NCI-H2029 treated with DMSO at 0.1 percent for 48 hours (cell line): Measurements from ENCODE around the gene PEAK1.

Experiments
- DNase-seq: peaks from one replicate; lab custom pipeline; 2025; lab: John Stamatoyannopoulos, UW

Gene PEAK1

DNA sequence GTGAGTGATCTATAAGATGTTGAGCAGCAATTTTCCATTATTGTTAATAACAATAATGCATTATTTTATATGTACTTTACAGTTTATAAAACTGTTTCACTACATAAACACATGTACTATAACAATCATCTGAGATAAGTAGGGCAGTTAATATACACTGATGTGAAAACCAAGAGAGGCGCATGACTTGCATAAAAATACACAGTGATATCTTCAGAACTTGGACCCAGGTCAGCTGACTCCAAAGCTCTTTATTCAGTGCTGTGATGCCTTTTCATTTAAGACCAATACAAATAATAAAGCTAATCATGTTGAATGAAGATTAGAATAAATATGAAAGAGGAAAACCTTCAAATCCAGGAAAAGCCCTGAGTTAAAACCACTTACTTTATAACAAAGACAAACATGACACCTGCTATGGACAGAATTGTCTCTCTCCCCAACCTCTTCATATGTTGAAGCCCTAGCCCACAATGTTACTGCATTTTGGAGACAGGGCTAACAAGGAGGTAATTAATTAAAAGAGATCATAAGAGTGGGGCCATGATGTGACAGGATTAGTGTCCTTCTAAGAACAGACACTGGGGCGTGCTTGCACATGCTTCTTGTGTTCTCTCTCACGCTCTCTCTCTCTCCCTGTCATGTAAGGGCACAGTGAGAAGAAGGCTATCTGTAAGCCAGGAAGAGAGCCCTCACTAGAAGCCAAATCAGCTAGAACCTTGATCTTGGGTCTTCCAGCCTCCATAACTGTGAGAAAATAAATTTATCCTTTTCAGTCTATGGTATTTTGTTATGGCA is 293.2 kb downstream of the PEAK1 start:
- DNase-seq, result no peak

DNA sequence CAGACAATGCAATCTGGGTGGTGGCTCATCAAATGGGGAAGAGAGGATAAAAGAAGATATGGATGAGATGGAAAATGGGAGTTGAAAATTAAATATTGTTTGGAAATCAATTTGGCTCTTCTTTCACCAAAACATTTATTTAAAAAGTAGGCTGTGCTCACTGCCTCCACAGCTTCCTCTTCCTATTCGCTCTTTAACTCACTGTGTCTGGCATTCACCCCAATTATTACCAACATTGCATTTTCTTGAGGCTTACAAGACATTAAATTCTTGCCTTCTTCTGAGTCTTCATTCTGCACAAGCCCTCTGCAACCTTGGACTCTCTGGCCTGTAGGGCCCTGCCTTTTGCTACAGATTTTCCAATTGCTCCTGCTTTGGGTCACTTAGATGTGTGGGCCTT is 296.1 kb downstream of the PEAK1 start:
- DNase-seq, result no peak

DNA sequence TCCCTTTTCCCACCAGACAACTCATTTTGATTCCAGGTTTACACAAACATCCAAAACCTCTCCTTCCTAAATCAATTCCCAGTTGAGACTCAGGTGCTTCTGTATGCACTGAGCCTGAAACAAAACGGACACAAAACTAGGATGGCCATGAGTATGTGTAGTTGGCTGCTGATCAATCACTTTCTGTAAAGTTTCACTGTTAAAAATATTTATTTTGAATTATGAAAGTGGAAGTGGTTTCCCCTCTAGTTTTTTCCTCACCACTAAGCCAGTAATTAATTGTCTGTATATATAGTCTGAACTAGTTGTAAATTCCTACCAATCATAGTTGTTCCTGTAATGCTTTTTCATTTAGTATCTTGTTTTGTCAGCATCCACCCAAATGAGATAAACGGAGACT is 297.3 kb downstream of the PEAK1 start:
- no peak for DNase-seq

DNA sequence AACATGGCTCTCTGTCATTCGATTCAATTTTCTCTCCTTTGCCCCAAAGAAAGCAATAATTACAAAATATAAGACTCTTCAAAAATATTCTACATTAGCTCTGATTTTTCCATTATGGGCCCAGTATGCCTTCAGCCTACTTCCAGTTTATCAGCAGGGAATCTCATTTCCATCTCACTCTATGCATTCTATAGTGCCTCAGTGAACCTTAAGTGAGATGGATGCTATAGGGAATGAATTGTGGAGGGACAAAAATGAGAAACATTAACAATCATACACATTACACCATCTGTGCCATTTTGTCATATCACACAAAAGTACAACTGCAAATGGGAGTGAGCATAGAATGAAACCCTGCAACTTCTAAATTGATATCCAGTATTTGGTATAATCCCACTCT is 298.3 kb downstream of the PEAK1 start:
- no peak for DNase-seq

DNA sequence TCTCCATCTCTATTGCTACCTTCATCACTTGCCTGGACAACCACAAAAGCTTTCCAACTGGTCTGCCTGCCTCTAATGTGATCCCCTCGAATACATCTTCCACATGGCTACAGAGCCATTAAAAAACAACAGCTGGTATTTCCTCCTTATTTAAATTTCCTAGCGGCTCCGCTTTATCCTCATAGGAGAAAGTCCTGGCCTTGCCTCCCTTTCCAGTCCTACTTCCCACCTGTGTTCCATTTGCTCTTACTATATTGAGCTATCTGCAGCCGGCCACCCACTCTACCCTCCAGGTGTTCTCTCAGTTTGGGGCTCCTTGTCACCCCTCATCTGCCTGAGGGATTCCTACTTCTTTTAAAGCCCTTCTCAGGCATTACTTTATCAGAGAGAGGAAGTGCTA is 299.3 kb downstream of the PEAK1 start:
- no peak for DNase-seq

DNA sequence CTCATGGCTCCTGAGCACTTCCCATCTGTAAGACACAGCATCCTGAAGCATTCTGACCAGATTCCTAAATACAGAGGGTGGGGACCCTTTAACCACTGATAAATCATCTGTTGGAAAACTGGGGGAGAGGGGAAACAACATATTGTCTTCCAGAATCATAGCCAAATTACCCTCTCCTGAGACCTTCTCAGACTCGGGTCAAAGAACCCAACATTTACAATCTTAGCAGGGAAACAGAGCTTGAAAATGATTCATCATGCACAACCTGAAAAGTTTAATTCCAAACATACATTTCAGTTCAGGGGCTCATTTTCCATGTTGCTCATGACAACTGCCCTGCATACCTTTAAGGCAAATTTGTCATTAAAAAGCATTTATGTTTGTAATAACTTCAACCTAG is 300.5 kb downstream of the PEAK1 start:
- DNase-seq, result no peak

DNA sequence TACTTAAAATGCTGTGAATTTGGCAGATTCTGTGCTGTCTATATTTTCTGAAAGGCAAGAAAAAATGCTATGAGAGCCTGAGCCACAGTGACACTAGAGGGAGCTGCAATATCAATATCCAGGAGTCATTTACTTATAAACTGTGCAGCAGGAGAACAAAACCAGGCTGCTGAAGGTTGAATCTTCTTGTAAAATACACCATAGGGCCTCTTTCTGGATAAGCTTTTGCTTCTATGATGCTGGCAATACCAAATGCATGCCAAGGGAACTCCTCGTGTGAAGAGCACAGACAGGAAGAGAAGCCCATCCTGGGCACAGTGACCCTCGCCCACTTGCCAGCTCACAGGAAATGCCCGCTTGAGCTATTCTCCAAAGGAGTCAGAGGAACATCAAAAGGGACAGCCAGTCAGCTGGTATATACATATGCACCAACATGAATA is 301.0 kb downstream of the PEAK1 start:
- DNase-seq, result peak; percentile 36

DNA sequence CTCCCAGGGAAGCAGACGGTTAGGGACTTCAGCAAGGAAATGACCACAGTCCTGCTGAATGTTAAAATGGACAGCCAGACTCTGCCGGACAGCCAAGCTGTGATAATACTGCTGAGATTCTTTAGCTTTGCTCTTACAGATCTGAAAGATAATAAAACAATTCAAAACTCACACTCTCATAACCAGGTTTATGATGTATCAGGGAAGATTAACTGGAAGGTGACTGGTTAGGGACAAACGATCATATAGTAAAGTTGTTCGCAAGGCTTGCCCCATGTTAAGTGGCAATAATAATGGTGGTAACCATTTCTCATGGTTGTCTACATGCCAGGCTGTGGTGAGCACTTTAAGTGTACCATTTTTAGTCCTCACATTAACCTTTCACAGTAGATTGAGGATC is 304.7 kb downstream of the PEAK1 start:
- DNase-seq, result no peak

DNA sequence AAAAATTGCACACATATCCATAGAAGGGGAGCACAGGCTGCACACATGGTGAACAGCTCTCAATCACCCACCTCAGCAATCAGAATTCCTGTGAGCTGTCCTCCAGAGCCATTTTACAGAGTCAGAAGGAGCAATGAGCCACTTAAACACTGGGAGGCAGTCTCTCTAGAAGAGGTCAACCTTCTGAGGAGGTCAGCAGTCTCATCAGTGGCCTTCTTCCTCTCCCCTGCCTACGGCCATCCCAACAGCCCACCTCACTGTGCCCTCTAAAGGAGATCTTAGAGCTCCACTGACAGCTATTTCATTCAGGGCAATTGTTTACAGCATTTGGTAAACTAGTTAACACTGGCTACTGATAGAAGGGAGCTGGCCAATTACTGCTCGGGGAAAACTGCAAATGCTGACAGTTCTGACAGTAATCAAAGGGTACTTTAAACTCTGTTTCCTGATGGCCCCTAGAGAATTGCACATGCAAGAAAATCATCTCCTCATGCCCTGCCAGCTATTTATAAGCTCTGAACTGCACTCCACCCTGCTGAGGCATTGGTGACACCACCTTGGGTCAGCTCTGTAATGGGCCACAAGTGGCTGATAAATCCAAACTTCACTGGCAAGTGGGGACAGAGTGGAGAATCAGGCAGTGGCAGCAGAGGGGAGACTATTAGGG is 306.9 kb downstream of the PEAK1 start:
- DNase-seq, result no peak

DNA sequence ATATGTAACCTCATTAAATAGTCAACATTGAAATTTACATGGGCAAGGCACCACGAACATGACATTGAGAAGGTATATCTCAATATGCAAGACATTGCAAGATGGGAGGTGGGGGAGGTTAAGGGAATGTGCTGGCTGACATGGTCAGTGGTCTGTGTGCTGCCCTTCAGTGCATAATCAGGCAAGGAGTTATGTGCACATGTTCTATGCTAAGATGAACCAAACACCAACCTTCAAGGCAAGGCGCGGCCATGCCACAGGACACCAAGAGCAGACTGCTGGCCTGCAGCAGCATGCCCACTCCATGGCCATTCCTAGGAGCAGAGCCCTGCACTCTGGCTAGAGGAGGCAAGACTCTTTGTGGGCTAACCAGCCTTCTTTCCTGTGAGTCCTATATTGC is 308.1 kb downstream of the PEAK1 start:
- no peak for DNase-seq

DNA sequence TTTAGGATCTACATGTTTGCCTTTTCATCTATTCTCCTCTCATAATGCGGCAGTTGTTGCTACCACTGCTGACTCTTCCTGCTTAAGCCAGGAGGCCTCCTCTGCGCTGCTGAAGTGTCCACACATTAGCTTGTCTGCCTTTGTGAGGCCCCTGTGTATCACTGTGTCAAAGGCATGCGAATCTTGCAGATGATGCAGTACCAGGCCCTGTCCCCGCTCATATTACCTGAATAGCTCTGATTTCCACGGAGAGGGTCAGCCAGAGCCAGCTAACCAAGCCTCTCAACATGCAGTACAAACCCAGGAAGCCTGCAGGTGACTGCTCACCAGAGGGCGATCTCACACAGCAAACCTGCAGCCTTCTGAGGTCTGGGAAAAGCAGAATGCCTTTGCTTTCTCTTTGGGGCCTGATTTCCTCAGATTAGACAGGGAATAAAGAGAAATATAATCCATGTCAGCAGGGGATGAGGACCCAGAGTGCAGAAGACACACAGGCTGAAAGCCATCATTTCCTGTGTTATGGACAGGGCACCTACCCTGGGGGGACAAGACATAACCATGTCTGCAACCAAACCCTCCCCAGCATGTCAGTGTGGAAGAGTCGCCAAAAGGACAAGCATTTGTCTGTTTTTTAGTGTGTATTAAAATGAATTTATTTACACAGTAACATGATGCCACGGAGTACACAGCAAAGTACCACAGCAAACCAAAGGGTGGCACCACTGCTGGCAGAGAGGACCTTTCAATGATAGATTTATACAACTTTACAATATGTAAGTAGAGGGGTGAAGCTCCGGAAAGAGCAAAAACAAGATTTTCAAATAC is 312.2 kb downstream of the PEAK1 start:
- DNase-seq, result peak; percentile 10

DNA sequence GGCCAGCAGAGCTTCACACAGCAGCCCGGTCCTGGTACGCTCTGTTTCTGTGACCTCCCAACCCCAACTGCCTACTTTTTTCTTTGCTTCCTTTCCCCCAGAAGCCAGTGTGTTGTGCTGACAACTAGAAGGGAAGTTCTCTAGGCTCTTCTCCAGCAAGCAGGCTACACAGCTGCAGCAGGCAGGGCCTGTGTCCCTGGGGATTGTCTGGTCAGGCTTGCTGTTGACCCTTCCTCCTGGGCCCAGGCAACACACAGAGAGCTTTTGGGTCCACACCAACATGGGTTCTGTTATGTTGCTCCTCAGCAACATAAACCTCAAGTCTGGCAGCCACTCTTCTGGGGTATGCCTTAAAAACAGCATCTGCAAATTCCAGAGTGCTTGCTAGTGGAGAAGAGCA is 312.8 kb downstream of the PEAK1 start:
- no peak for DNase-seq

DNA sequence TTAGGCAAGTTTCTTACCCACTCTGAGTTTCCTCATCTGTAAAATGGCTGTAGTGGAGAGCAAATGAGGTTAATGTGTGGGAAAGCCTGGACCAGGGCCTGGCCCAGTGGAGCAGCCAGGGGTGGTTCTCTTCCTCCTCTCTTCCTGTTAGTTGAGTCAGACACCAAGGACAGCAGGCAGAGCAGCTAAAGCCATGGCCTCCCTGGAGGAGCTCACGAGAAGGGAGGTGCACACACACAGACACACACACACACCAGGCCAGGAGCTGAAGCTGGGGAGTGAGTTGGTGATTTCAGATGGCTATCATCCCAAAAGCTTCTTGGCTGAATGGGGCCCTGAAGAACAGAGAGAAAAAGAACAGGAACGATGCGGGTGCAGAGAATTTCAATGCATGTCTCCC is 315.7 kb downstream of the PEAK1 start:
- no peak for DNase-seq

DNA sequence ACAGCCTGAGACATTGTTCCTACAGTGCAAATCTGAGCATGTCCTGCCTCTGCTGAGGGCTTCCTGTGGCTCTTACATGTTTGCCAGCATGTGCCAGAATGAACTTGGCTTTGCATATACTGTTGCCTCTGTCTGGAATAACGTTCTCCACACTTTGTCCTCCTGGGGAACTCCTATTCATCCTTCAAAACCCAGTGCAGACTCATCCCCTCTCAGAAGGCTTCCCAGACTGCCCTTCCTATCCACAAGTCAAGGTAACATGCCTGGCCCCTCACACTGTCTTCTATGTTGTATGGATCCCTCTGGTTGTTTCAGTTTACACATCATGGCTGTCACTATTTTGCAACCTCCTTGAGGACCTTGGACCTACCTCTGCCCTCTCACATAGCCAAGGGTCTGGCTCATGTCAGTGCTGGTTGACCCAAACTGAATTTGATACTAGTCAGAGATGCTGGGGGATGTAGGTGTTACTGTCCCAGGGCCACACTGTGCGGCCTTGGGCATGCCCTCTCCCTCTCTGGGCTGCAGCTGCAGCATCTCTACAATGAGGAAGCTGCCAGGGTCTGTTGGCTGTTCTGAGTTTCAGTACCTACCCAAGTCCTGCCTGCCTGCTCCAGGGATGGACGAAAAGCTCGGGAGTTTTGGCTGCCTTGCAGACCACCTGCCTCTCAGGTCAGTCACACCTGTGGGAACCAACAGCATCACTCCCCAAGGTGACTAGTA is 320.0 kb downstream of the PEAK1 start:
- no peak for DNase-seq

DNA sequence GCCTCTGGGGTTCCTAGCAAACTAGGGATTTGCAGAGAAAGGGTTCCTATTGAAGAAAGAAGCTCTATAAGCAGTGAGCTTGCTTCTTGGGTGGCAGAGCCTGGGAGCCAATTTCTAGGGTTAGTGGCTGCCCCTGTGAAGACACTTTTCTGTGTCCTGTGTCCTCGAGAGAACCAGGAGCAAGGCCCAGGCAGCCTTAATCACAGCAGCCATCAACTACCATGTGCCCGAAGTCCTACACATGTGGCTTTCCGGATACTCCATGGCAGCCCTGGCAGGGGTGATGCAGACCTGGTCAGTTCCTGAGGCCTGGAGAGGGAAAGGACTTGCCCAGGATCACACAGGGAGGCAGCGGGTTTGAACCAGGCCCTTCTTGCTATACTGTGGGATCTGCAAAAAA is 321.3 kb downstream of the PEAK1 start:
- no peak for DNase-seq

DNA sequence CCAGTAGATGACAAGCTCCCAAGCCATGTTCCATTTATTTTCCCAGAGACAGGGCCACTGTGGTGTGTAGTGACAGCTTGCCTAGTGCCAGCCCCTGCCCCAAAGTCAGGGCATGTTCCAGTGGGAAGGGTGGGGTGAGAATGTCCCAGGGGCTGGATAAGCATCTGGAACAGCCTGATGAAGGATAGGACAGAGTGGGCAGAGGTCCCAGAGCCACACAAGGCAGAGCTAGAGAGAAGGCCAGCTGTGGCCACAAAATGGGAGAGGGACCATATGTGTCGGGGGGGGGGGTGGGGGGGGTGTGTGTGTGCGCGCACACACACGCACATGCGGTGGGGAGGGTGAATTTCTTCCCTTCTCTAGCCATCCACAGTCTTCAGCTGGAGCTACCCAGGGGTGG is 322.0 kb downstream of the PEAK1 start:
- no peak for DNase-seq

DNA sequence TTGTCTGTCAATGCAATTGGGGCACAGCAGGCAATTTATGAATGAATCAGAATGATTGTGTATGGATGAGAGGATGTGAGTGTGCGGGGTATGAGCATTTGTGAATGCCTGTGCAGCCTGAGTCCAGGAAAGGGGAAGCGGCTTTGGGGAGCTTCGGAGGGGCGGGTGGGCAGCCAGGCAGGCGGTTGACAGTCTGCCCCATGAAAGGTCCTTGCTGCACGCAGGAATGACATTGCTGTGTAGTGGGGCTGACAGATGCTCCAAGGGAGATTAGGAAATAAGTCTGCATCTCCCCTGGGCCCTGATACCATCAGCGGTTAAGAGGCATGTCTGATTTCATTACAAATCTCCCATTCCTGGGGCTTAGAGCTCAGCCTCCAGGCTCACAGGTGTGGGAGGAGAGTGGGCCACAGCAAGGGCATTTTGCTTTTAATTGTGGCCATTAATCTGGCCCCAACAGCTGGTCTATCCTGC is 322.6 kb downstream of the PEAK1 start:
- DNase-seq, result no peak

DNA sequence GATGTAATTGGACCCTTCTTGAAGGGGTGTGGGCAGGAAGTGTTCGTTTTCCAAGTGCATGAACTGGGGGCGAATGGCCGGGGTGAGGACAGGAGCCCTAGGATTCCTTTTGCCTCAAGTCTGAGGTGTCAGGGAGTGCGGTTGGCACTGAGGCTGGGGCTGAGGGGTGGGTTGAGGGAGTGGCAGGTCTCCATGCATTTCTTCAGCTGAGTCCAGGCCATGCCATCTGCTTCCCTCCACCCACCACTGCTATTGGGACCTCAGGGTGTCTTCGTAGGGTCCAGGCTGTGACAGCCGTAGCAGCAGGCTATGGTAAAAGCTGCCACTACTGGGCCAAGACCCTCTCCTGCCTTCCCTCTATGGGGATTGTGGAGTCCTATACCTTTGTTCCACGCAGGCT is 323.4 kb downstream of the PEAK1 start:
- no peak for DNase-seq

DNA sequence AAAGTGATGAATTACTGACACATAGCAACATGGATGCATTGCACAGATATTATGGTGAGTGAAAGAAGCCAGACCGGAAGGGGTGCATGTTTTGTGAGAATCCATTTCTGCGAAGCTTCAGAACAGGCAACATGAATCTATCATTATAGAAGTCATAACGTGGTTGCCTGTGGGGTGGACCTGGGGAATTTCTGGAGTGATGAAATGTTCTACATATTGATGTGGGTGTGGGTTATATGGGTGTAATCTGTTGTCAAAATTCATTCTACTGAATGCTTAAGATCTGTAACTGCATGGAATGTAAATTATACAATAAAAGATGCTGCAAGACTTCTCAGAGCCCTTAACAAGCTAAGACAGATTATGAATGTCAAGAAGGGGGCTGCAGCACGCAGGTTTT is 323.8 kb downstream of the PEAK1 start:
- DNase-seq, result no peak

DNA sequence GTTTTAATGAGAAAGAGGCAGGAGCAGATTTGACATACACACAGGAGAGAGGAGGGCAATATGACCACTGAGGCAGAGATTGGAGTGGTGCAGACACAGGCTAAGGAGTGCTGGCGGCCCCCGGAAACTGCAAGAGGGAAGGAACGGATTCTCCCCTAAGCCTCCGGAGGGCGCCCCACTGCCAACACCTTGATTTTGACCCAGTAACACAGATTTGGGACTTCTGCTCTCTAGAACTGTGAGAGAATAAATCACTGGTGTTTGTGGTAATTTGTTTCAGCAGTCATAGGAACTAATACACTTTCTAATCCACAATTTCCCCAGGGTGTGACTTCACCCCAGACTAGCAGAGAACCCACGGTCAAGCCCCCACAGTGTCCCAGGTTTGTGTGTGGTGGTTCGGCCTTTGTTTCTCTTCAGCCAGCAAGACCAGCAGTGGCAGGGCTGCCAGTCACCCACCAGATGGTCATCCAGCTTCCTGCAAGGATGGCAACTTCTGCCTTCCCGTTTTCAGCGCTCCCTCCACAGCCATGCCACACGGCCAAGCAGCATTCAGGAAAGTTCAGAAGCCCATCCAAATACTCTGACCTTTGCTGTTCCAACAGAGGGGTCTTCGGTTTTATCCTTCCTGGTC is 325.4 kb downstream of the PEAK1 start:
- no peak for DNase-seq

DNA sequence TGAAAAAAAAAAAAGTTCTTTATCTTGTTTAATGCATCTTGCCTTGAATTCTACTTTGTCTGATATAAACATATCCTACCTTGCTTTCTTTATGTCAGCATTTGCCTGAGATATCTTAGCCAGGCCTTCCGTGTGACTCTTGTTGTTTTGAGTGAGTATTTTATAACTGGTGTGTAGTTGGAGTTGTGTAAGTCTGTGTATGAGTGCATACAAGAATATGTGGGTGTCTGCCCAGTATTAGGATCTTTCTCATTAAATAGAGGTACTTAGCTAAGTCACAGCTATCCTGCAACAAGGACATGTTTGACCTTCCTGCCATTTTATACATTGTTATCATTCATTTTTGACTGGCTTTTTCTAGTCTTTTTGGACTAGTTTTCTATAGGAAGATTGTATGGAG is 326.5 kb downstream of the PEAK1 start:
- no peak for DNase-seq

DNA sequence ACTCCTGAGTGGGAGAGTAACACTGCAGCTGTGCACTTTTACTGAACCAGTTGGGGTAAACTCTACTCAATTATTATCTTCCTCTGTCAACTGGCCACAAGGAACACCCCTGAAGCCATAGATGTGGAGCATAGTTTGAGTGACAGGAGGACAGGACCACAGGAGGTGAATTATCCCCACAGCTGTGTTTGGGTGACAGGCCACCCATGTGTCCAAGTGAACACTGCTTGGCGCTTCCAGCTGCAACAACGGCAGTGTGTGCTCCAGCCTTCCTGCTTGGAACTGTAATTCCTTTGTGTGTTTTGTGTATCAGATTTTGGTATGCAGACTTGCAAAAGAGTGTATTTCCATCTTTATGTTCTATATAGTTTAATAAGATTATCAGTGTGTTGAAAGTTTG is 328.8 kb downstream of the PEAK1 start:
- DNase-seq, result no peak
